Right atrium auricular region (tissue), 2 donors: ENCODE measurements around the gene GAB2. TPM values are rescaled to one million over a fixed set of nuclear protein-coding genes. Genes with fewer than 3 reads are reported as not detected.
"Not testable (repeated sequence)": the region's sequence is repeated elsewhere in the genome, so short reads cannot be mapped to it uniquely, and the experiment has no call there.

Source experiments
- DNase-seq: peaks from one replicate; pipeline ENCODE4 v3.0.0-alpha.2; 2019; ENCODE audit warnings: low spot score
- H3K27ac ChIP-seq, 2 donors: fragments of 200-600 bp; sonication (generic); 1 replicate in 1 of 2; 2 replicates in 1 of 2; pipeline ENCODE4 v1.5.1; 2016 to 2019
- H3K27me3 ChIP-seq, 2 donors: fragments of 200-600 bp; sonication (generic); one replicate each; pipeline versions ENCODE4 v1.5.1 to v1.6.0; 2017 to 2019
- H3K36me3 ChIP-seq: fragments of 200-600 bp; sonication (generic); one replicate; pipeline ENCODE4 v1.5.1; 2016
- H3K4me1 ChIP-seq, 2 donors: fragments of 200-600 bp; sonication (generic); one replicate each; pipeline versions ENCODE4 v1.5.1 to v1.6.0; 2017 to 2019
- H3K4me3 ChIP-seq, 2 donors: fragments of 200-600 bp; sonication (generic); 1 replicate in 1 of 2; 2 replicates in 1 of 2; pipeline ENCODE4 v1.5.1; 2017 to 2019; ENCODE audit warnings: mild to moderate bottlenecking in 1 of 2, moderate library complexity in 1 of 2
- H3K9me3 ChIP-seq, 2 donors: fragments of 200-600 bp; sonication (generic); one replicate each; pipeline ENCODE4 v1.5.1; 2019
- CTCF ChIP-seq, 2 donors: fragments of 200-600 bp; sonication (generic); IDR thresholded peaks; one replicate each; pipeline ENCODE4 v1.5.1; 2019; ENCODE audit warnings: antibody characterized with exemption in 2 of 2
- total RNA-seq, 2 donors: library from RNA; depleted of rRNA; stranded (reverse); fragments of >200 nt; gene quantifications; one replicate each; pipeline ENCODE4 v1.1.0, GENCODE V29; 2016

The GAB2 gene
- total RNA-seq, 2 donors from 2014 or later = 22.0 to 33.7 TPM

GRCh38 chr11:78237293-78238046, 180.2 kb downstream of the GAB2 start:
- Histone ChIP-seq H3K27ac (no peak overlapping the region), H3K9me3 (peaks cover 0 to 11% of the 10 kb centered on the region in 2 donors), H3K4me3 (no peak overlapping the region), H3K27me3 (no peaks in the 10 kb centered on the region), H3K4me1 (peaks cover 0 to 2% of the 10 kb centered on the region in 2 donors), H3K36me3 (no peaks in the 10 kb centered on the region)
- no peak for DNase-seq
- TF ChIP-seq CTCF (IDR thresholded peaks at IDR 0.05) = no peak

DNA sequence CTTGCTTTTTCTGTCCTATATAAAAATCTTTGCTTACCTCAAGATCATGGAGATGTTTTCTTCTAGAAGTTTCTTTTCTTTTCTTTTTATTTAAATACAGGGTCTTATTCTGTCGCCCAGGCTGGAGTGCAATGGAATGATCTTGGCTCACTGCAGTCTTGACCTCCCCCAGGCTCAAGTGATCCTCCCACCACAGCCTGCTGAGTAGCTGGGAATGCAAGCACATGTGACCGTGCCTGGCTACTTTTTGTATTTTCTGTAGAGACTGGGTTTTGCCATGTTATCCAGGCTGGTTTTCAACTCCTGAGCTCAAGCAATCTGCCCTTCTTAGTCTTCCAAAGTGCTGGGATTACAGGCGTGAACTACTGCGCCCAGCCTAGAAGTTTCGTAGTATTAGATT, 183.6 kb downstream of the GAB2 start:
- H3K36me3 ChIP-seq = no peaks in the 10 kb centered on the region
- H3K9me3 ChIP-seq = no peaks in the 10 kb centered on the region
- no peak overlapping the region for H3K27ac ChIP-seq
- H3K4me1 ChIP-seq = peaks cover 0 to 27% of the 10 kb centered on the region in 2 donors
- no peaks in the 10 kb centered on the region for H3K27me3 ChIP-seq
- TF ChIP-seq CTCF (IDR thresholded peaks at IDR 0.05) = no peak
- no peak overlapping the region for H3K4me3 ChIP-seq
- DNase-seq = no peak

GRCh38 chr11:78233046-78233445, 184.6 kb downstream of the GAB2 start:
- DNase-seq, H3K9me3 ChIP-seq, H3K27me3 ChIP-seq, H3K27ac ChIP-seq, H3K36me3 ChIP-seq, H3K4me3 ChIP-seq: not testable (repeated sequence)
- peaks cover 0 to 27% of the 10 kb centered on the region in 2 donors for H3K4me1 ChIP-seq

DNA sequence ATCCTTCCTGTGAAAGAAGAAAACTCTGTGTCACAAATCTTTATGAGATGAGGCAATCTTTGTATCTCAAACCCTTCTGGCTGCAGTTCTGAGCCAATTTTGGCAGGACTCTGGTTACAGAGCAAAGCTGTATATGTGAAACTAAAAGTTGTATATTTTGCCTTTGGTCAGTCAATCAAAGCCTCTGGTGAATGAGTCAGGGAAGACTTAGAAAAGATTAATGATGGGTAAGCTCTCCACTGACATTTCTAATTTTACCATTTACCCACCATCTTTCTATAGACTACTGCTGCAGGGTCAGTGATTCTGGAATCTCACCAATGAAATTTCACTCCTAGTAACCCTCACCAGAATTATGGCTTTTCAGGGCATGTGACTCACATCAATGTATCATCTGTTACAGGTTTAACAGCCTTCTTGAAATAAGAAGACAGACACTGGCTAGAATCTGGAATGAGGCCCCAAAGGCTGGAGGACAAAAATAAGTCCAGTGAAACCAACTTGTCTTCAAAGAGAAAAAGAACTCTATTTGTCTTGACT, 185.6 kb downstream of the GAB2 start:
- Histone ChIP-seq H3K9me3 (no peaks in the 10 kb centered on the region), H3K27ac (peak overlapping the region; percentile 33 to 55), H3K36me3 (no peaks in the 10 kb centered on the region), H3K4me3 (no peak overlapping the region), H3K4me1 (peaks cover 0 to 27% of the 10 kb centered on the region in 2 donors), H3K27me3 (no peaks in the 10 kb centered on the region)
- peak; percentile 61 for DNase-seq
- no peak for TF ChIP-seq CTCF (IDR thresholded peaks at IDR 0.05)

- H3K9me3 ChIP-seq = no peaks in the 10 kb centered on the region
- DNase-seq = peak; percentile 57
- peaks cover 13% of the 10 kb centered on the region for H3K36me3 ChIP-seq
- no peak overlapping the region for H3K4me3 ChIP-seq
- H3K27me3 ChIP-seq = no peaks in the 10 kb centered on the region
- peaks cover 0 to 27% of the 10 kb centered on the region in 2 donors for H3K4me1 ChIP-seq
- TF ChIP-seq CTCF (IDR thresholded peaks at IDR 0.05) = no peak
- peak overlapping the region; percentile 37 to 55 for H3K27ac ChIP-seq
These were observed 187.3 kb downstream of the GAB2 start for GRCh38 chr11:78230161-78230877.

DNA sequence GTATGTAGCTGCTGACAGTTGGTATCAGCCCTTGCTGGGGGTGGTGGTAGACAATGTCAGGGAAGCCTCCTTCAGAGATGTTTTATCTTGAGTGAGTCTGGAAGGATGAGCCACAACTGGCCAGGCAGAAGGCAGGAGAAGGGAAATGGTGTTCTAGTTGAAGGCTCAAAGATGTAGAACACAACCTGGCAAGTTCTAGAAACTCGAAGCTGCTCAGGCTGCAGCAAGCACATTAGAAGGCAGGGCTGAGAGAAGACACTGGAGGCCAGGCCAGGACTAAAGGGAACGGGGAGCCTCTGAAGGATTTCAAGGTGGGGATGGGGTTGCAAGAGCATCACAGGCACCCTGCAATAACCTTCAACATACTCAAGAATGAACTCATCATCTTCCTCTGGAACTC, 188.5 kb downstream of the GAB2 start:
- H3K4me3 ChIP-seq = no peak overlapping the region
- no peaks in the 10 kb centered on the region for H3K9me3 ChIP-seq
- peaks cover 0 to 27% of the 10 kb centered on the region in 2 donors for H3K4me1 ChIP-seq
- peak; percentile 44 for DNase-seq
- H3K27me3 ChIP-seq = no peaks in the 10 kb centered on the region
- TF ChIP-seq CTCF (IDR thresholded peaks at IDR 0.05) = no peak
- peak overlapping the region; percentile 12 to 24 for H3K27ac ChIP-seq
- peaks cover 25% of the 10 kb centered on the region for H3K36me3 ChIP-seq
